ENCODE measurements around the gene ANKS3. TPM values are rescaled to one million over a fixed set of nuclear protein-coding genes. Genes with fewer than 3 reads are reported as not detected.

ANKS3 gene
- total and polyA plus RNA-seq, 12 donors, result 5.1 to 33.7 (median 8.3) TPM

GRCh38 chr16:4677390-4677789 is 56.7 kb downstream of the ANKS3 start:
- Histone ChIP-seq H3K36me3 (peaks cover 0 to 81% (median 0%) of the 10 kb centered on the region in 9 donors), H3K4me1 (peaks cover 5 to 62% (median 30%) of the 10 kb centered on the region in 9 donors), H3K9me3 (no peaks in the 10 kb centered on the region), H3K27me3 (no peaks in the 10 kb centered on the region), H3K4me3 (no peak overlapping the region), H3K27ac (peak overlapping the region; percentile 80 to 91 (median 87))
- DNase-seq (peak; percentile 80 to 81), ATAC-seq (peak; percentile 72 to 85 (median 79))
- WGBS, 2 donors, result 52 to 62% methylated on average over 17 of the region's 17 CpGs
- intact Hi-C loops (cut with DNase I), result loop anchor here in 2 of 10 donors (5.0 kb wide), 2 partner anchors 40 to 50 kb away; no protein-coding TSS in a partner anchor
- no peak for TF ChIP-seq CTCF (IDR thresholded peaks at IDR 0.05)

GRCh38 chr16:4676831-4677230 is 57.2 kb downstream of the ANKS3 start:
- no peak for TF ChIP-seq CTCF (IDR thresholded peaks at IDR 0.05)
- Histone ChIP-seq H3K9me3 (no peaks in the 10 kb centered on the region), H3K27me3 (no peaks in the 10 kb centered on the region), H3K27ac (peak overlapping the region; percentile 80 to 91 (median 87)), H3K36me3 (peaks cover 0 to 81% (median 0%) of the 10 kb centered on the region in 9 donors), H3K4me1 (peaks cover 5 to 56% (median 33%) of the 10 kb centered on the region in 9 donors), H3K4me3 (no peak overlapping the region)
- intact Hi-C loops (cut with DNase I), result loop anchor here in 2 of 10 donors (5.0 kb wide), 2 partner anchors 40 to 50 kb away; no protein-coding TSS in a partner anchor
- 50 to 56% methylated on average over 11 of the region's 11 CpGs for WGBS, 2 donors
- DNase-seq (peak; percentile 42 to 53), ATAC-seq (peak in 7 of 8 donors; percentile 14 to 71 (median 50))

GRCh38 chr16:4675864-4676786 is 57.9 kb downstream of the ANKS3 start:
- Histone ChIP-seq H3K9me3 (no peaks in the 10 kb centered on the region), H3K27me3 (no peaks in the 10 kb centered on the region), H3K4me1 (peaks cover 5 to 49% (median 33%) of the 10 kb centered on the region in 9 donors), H3K36me3 (peaks cover 0 to 81% (median 0%) of the 10 kb centered on the region in 9 donors), H3K4me3 (no peak overlapping the region), H3K27ac (peak overlapping the region; percentile 80 to 91 (median 87))
- ATAC-seq (peak in 1 of 8 donors; percentile 1), DNase-seq (no peak)
- intact Hi-C loops (cut with DNase I), result loop anchor here in 2 of 10 donors (5.0 kb wide), 2 partner anchors 39 to 49 kb away; no protein-coding TSS in a partner anchor
- 70 to 77% methylated on average over 23 of the region's 23 CpGs for WGBS, 2 donors
- TF ChIP-seq CTCF (IDR thresholded peaks at IDR 0.05), result no peak

GRCh38 chr16:4674926-4675530 is 59.0 kb downstream of the ANKS3 start:
- Histone ChIP-seq H3K4me1 (peaks cover 5 to 40% (median 27%) of the 10 kb centered on the region in 9 donors), H3K36me3 (peaks cover 0 to 90% (median 6%) of the 10 kb centered on the region in 9 donors), H3K9me3 (no peaks in the 10 kb centered on the region), H3K27ac (no peak overlapping the region), H3K27me3 (no peaks in the 10 kb centered on the region), H3K4me3 (no peak overlapping the region)
- TF ChIP-seq CTCF (IDR thresholded peaks at IDR 0.05), result no peak
- intact Hi-C loops (cut with DNase I), result loop anchor here in 2 of 10 donors (5.0 kb wide), 2 partner anchors 38 to 48 kb away; no protein-coding TSS in a partner anchor
- 96% methylated on average over 9 of the region's 9 CpGs for WGBS, 2 donors
- ATAC-seq, result no peak
- DNase-seq, result no peak
